HuH-7 (cell line): Measurements from ENCODE around the gene GRM7.

Source experiments
- DNase-seq: peaks from one replicate; pipeline ENCODE4 v3.0.0; 2011; ENCODE audit warnings: low spot score

The GRM7 gene

DNA sequence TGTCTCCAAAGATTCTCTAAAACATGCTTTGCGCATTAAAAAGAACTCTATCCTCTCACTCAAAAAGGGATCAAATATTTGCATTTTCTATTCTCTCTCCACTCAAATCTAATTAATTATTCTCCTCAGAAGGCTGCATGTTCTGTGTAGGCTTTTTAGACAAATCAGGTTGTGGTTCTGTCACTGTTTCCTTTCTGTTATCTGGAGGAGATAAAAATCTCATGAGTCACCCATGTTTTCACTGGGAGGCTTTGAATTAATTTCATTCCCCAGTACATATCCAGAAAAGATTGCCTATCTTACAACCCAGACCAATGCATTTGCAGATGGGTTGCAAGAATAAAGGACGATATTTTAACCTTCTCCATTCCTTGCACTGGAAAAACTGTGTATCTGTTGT is 446.5 kb downstream of the GRM7 start:
- no peak for DNase-seq

DNA sequence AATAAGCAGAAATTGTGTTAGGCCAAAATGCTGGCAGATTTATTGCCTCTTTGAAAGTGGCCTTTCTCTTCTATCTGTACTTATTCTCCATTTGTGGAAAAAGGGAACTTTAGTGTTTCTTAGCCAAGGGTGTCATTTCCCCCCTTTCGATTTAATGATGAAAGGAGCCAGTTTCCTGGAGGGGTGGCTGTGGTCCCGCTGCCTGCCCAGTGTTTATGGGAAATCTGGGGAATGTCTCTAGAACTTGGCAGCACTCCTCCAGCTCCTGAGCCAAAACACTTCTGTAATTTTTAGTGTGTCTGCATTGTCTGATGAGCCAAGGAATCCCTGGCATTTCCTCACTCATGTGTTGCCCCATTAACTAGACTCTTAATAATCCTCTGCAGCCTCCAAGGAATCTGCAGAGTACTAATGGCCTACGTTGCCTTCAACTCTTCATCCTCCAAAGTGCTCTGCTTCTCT is 448.8 kb downstream of the GRM7 start:
- no peak for DNase-seq

DNA sequence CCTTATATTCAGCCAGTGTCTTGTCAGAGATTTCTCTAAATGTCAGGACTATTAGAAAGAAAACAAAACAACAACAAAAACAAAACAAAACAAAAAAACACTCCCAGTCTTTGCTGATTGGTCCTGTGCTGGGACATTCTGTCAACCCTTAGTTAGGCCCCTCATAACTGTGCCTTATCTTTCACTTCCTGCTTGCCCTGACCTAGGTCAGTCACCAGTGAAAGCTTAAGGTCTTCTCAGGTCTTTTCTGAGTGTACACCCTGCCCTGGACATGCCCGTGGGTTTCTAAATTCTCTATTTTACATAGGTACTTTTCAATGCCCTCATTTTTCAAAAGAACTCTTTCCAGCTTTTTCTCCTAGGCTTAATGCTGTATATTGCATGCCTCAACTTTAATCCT is 454.1 kb downstream of the GRM7 start:
- no peak for DNase-seq

DNA sequence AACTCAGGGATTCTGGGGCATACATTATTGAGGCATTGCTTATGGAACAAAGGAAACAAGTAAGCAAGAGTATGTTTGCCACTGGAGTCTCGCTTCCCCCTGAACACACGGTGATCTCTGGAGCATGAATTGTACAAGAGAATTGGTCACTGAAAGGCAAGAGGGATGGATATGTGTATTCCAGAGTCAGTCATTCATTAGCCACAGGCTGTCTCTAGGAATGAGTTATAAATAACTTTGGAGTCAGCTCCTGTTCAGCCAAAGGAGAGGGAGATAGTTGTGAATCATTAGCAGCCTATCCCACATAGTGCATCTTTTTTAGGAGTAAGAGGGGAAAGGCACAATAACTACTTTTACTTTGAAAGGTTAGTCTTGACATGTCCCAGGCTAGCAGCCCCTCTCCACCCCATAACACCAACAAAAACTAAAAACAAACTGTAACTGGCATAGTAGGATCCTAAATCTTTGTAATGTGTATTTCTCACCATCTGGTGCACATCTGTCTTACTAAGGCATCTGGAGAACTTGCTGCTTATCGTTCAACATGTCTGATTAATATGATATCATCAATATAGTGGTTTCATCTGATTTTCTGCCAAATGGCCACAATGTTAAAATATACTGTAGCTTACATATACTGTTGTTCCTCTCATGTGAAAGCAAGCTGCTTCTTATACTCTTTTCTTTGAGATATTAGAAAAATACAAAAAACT is 462.2 kb downstream of the GRM7 start:
- no peak for DNase-seq

DNA sequence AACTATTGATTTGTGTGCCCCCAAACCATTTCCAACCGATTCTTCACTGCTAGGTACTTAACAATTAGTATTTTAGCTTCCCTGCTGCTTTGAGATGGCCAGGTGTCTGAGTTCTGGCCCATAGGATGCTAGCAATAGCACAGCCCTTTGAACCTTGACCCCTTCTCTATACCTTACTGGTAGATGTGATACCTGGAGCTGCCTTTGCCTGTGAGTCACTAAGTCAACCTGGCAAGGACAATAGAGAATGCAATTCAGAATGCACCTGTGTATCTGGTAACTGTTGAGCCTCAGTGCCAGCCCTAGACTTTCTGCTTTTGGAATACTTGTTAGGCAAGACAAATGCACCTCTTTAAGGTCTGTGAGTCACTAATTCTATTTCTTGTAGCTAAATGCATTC is 467.4 kb downstream of the GRM7 start:
- no peak for DNase-seq

DNA sequence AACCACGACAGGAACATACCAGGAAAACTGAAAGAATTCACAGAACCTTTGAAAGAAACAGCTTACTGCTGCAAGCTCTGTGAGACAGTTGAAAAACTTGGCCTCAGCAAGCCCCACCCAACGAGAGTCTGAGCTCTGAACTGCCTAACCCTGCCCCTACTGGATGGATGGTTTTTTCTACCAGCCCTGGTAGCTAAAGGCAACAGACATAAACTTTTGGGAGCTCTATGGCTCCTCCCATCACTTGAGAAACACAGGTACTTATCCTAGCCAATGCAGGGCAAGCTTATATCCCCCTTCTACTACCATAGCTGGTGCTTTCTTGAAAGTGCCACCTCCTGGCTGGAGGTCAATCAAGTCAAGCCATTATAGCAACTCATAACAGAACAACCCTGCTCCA is 471.8 kb downstream of the GRM7 start:
- DNase-seq = no peak

DNA sequence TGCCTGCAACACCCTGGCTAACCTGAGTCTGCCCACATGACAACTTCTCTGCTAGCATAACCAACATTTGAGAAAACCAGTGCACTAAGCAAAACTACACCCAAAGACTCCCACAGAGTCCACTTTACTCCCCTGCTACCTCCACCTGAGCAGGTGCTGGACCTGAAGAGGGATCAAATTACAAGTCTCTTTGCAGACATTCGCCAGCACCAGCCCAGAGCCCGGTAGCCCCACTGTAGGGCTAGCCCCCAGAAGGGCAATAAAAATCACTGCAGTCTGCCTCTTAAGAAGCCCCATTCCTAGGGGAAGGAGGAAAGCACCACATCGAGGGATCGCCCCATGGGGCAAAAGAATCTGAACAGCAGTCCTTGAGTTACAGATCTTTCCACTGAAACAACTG is 472.2 kb downstream of the GRM7 start:
- DNase-seq = no peak

DNA sequence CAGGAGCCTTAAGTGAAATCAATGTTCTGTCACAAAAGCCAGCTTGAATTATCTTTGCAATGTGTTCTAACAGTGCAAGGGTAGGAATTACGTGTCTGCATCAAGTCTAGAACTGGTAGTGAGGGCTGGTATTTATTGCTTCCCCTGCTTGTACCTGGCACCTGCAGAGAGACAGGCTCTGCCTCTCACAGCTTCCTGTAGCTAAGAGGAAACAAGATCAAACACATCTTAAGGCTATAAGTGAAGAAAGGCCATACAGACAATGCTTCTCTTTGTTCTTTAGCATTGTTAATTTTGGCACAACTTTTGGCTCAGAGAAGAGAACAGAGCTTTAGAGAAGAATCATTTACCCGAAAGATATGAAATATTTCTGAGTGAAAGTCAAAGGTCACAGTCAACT is 479.9 kb downstream of the GRM7 start:
- DNase-seq = no peak

DNA sequence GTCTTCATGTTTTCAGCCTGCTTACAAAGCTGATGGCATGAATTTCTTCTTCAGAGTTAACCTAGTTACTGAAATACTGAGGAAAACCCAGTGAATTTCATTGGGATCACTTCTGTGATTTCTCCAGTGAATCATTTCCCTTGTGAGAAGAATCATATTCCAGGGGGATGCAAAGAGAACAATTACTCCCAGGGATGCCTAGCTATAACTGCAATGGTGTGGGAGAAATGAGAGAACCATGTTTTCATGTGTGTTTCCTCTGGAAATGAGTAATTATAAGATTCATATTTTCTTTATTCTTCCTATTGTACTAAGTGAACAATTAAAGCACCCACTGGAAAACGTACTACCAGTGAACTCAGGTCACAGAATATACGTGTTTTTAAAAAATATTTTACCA is 485.4 kb downstream of the GRM7 start:
- DNase-seq = no peak

DNA sequence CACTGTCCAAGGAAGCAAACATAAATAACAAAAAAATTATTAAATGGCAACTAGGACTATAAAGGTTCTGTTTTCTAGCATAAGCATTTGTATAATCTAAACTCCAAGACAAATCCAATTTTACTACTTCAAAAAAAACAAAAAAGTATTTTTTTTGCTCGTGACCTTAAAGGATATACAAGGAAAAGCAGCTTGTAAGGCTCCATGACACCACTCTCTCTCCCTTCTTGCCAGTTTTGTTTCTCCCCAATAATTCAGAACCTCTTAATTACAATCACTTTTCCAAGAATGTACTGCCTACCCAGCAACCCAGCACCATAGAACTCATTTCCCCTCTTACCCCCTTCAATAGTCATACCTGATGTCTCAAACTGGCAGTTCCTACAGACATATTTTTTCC is 496.2 kb downstream of the GRM7 start:
- no peak for DNase-seq

DNA sequence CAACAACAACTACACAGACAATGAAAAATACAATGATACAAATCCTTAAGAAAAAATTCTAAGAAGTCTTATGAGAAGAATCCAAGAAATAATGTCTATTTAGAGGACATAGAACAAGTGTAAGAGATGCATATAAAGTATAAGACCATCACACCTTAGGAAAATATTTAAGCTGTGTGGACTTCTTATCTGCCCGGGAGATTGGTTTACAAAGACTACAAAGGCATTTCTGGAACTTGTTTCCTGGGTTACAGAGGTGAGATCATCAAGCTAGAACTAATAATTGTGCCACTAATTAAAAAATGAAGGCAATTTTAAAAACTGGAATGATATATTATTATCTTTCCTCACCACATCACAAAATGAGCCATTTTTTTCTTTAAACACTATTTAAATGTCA is 507.1 kb downstream of the GRM7 start:
- DNase-seq = no peak

DNA sequence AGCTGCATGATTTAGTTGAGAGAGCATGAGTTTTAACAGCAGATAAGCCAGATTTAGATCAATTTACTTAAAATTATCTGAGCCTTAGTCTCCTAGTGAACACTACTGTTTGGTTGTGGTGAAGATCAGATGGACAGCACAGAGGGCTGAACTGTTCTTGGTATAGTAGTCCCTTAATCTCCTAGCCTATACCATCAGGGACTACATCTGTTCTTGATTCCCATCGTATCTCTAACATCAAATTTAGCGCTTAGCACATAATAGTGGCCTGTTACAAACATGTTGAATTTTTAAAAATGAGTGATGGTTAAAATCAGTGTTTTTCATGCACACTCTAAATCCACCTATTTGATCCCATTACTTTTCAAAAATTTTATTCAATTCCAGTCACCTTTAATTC is 507.7 kb downstream of the GRM7 start:
- DNase-seq = no peak

DNA sequence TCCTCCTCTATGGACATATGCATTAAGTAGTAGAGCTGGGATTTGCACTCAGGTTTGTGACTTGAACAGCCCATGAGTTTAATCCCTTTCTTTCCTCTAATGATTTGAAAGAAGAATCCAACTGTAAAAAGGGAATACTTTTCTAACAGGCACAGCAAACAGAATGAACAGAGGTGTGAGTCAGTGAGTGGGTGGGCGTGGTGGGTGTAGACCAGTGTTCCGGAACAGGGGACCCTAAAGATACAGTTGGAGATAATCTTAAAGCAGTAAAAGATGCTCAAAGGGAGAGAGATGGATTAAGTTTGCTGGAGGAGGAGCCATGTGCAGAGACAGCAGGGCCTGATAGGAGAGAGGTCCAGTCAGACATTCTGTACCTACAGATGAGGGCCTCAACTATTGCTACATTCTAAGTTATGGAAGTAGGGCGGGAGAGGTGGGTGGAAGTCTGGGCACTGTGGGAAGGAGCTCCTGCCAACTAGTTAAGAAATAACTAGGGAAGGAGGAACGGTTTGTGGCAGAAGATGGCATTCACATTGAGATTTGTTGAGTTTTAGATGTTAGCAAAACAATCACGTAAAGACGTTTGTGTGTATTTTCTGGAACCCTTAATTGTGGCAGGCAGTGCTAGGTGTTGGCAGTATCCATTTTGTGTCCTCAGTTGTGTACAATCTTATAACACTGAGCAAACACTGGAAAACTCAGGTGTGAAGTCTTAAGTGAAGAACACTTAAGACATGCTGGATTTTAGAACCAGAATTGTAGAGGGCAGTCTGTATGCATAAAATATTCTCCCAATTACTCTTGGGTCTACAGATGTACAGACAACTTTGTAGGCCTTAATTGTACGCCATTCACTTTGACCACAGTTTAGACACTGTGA is 511.0 kb downstream of the GRM7 start:
- DNase-seq = no peak

DNA sequence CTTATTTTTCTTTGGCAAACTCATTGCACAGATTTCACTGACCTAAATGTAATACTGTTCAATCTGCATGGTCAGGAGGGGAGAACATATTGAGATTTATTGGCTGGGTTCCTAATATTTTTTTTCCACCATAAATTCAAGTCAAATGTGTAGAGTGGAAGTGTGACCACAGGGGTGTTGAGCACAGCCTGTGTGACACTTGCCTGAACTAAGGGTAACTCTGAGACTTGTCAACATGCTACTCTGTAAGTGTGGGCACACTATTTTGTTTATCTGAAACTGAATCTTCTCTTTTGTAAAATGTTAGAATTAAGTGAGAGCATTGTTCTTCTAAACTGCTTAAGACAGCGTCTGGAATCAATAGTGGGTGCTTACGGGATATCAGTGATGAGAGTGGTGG is 516.2 kb downstream of the GRM7 start:
- no peak for DNase-seq

DNA sequence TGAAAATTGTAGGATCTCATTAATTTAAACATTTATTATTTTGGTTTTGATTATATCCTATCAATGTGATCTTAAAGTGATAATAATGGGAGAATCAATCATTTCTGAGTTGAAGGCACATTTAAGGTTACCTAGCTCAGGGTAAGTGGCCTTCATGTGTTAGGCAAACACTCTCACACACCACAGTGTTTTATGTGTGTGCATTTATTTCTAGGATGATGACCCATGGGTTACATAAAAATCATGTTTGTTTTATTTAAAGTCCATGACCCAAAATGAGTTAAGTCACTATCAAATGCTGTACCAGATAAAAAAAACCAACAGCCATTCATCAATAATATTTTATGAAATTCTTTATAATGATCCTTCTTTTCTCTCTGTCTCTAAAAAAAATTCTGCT is 520.8 kb downstream of the GRM7 start:
- no peak for DNase-seq

DNA sequence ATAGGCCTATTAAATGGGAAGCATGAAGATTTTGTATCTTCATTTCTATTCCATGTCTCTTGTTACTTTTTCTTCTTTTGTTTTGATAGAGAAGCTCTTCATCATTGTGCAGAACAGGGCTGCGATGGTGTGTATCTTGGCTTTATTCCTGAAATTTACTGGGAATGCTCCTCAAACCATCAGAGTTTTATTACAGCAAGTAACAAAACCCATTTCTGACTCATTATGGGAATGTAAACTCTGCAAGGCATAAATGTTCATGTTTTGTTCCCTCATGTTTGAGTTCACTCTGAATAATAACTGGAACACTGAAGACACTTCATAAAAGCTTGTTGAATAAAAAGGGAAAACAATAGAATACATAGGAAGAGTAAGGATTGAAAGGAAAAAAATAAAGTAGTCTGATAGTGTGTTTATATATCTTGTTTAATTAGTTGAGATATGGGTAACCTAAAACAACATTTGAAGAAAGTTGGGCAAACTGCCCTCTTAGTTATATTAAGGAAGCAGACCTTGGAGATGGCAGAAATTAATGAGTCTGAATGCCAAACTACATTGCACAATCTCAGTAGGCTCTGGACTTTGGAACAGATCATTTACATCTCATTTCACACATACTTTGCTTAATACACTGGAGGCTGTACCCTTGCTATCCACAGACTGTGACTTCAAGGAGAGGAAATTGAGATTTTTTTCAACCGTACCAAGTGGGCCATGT is 521.5 kb downstream of the GRM7 start:
- no peak for DNase-seq

DNA sequence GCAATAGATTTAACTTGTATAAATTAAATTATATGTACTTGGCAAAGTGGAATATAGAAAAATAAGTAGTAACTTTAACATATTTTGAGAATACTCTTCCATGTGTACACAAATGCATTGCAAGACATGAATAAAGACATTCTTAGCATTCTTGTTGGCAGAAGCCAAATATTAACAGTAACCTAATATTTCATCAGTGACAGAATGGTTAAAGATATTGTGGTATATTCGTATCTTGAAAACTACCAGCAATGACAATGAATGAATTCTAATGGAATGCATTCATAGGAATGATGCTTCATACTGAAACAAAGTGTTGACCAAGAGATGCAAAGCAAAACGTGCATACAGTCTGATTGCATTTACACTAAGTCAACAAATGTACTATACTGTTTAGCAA is 524.7 kb downstream of the GRM7 start:
- DNase-seq = no peak

DNA sequence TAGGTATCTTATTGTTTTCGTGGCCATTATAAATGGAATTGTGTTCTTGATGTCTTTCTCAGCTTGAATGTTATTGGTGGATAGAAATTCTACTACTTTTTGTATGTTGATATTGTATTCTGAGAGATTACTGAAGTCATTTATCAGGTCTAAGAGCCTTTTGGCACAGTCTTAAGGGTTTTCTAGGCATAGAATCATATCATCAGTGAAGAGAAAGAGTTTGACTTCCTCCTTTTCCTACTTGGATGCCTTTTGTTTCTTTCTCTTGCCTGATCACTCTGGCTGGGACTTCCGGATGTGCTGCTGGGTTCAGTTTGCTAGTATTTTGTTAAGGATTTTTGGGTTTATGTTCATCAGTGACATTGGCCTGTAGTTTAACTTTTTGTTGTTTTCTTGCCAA is 527.1 kb downstream of the GRM7 start:
- no peak for DNase-seq

DNA sequence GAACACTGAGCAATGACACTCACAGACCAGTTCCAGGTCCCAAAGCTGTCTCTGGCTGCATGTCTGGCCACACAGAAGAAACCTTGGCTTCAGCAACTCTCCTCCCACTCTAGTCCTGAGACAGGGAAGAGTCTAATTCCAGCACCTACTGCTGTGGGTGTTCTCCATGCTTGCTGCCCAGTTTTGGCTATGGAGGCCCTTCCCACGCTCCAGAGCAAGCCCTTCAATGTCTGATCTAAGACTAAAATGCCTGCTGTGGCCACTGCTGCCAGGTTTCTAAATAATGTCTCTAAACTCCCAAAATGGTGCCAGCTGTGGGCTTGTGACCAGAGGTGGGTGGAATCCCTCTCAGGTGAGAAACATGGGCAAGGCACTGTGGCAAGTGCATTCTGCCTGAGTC is 531.3 kb downstream of the GRM7 start:
- DNase-seq = no peak

DNA sequence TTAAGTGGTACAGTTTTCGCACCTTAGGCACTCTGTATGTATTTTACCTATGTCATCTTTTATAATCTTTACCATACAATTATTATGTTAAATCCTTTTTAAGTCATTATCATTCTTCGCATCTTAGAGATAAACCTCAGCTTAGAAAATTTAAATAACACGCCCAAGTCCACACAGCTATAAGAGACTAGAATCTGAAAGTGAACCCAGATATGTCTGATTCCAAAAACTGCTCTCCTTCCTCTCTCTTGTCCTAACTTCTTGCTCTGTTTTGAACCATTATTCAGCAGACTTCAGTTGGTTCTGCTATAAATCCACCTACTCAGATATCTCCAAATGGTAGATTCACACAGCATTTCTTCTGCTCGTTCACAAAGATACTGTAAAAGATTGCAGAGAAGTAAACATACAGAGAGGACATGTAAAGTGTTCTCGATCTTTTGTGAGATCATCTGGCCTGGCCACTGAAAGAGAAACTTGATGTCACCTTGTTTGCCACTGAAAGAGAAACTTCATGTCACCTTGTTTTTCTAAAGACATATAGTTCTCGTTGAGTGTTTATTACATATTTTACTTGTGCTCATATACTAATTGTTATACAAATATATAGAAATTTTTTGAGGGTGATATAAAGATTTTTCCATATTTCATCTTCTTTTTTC is 533.2 kb downstream of the GRM7 start:
- no peak for DNase-seq

DNA sequence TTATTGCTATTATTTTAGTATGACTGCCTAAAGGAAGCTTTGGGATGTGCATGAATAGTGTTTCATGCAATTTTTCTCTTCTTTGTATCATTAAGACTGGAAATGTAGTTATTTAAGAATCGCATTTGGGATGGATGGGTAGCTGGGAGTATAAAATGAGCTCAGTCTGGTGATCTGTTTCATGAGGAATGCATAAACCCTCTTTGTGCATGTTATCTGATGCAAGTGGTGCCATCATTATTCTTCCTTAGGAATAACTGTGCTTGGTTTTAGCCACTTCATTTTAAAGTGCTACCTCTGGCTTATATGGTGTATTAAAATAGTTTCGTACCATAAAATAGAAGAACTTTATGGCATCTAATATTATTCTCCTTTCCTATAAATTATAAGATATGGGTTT is 535.6 kb downstream of the GRM7 start:
- DNase-seq = no peak

DNA sequence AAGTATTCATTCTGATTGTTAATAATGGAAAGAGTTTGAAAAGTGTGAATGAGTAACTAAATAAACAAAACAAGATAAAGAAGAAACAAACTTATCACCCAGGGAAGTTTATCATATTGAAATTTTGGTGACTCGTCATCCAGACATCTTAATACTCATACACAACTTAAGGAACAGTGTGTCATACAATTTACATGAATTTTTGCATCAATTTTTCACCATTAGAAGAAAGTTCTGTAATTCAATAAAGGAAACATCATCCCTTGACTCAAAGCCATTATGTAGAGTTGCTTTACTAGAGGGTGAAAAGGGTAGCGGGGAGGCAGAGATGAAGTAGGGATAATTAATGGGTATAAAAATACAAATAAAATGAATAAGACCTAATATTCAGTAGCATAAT is 536.2 kb downstream of the GRM7 start:
- DNase-seq = no peak
